ENCODE results near the gene TMEM190.
"Not testable (repeated sequence)": the region's sequence is repeated elsewhere in the genome, so short reads cannot be mapped to it uniquely, and the experiment has no call there.

TMEM190 gene

DNA sequence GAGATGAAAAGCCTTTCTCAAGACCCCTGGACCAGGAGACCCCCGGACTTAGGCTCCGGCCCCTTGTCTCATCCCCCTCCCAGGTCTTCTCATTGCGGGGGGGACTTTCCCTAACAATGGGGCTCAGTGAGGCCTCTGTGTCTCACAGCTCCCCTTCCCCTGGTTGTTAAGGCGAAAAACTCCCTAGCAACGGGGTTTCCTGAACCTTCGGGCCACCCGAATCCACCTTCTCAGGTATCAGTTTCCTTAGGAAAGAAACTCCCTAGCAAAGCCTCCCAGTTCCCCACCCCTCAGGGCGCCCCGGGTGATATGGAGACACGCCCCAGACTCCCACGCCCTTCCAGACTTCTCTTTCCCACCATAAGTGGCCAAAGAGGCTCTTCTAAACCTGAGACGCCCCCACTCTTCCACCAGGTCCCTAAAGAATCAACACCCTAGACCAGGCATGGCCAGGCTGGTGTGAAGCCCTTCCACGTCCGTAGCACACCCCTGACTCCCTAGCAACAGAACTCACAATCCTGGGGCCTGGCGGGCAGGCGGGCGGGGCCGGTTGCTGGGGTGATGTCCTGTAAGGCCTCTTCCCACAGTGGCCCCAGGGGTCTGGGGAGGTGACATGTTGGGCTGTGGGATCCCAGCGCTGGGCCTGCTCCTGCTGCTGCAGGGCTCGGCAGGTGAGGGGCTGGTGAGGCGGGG, at the start of gene TMEM190:
TSS of gene TMEM190 (plus strand) at position 586 of the 693 bp plus-strand sequence. CDS start at position 614, 28 bp downstream.
- no peak for DNase-seq

DNA sequence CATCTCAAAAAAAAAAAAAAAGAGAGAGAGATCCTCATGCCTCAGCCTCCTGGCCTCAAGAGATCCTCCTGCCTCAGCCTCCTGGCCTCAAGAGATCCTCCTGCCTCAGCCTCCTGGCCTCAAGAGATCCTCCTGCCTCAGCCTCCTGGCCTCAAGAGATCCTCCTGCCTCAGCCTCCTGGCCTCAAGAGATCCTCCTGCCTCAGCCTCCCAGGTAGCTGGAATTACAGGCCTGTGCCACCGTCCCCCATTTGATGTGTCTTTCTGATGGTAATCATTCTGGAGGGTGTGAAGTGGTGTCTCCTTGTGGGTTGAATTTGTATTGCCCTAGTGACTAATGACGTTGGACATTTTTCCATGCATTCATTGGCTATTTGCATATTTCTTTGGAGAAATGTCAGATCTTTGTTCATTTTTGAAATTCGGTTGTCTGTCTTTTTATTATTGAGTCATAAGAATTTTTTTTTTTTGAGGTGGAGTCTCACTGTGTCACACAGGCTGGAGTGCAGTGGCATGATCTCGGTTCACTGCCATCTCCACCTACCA, 47.8 kb upstream of the TMEM190 start:
- not testable (repeated sequence) for DNase-seq

DNA sequence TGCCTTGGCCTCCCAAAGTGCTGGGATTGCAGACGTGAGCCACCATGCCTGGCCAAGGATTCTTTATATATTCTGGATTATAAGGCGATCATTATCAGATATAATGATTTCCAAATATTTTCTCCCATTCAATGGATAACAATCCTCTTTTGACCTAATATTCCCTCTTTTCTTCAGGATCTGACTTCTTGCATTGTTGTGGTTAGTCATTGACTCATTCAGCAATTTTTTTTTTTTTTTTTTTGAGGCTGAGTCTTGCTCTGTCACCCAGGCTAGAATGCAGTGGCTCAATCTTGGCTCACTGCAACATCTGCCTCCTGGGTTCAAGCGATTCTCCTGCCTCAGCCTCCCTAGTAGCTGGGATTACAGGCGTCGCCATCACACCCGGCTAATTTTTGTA, 46.8 kb upstream of the TMEM190 start:
- not testable (repeated sequence) for DNase-seq

DNA sequence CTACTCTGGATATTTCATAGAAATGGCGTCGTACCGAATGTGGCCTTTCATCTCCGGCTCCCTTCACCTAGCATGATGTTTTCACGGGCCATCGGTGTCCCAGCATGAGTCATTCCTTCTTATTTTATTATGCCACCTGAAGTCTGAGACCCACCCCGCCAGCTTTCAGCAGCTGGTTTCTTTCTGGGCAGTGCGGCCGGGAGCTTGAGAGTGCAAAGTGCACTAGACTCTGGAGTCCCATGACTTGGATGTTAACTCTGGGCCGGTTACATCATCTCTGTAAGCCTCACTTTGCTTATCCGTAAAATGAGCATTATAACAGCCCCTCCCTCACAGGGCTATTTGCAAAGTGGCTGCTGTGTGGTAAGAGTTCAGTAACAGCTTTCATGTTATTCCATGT, 42.8 kb upstream of the TMEM190 start:
- no peak for DNase-seq

DNA sequence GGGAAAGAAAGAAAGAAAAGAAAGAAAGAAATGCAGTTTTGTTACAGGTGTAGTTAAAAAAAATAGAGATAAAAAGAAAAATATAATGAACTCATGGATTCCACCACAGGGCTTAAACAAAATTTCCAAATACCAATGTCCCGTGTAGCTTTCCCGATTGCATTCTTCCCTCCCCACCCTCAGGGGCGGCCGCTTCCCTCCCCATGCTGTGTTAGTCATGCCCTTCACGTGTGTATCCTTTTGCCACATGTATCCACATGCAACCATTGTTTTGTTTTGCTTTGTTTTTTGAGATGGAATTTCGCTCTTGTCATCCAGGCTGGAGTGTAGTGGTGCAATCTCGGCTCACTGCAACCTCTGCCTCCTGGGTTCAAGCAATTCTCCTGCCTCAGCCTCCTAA, 40.5 kb upstream of the TMEM190 start:
- DNase-seq = no peak

DNA sequence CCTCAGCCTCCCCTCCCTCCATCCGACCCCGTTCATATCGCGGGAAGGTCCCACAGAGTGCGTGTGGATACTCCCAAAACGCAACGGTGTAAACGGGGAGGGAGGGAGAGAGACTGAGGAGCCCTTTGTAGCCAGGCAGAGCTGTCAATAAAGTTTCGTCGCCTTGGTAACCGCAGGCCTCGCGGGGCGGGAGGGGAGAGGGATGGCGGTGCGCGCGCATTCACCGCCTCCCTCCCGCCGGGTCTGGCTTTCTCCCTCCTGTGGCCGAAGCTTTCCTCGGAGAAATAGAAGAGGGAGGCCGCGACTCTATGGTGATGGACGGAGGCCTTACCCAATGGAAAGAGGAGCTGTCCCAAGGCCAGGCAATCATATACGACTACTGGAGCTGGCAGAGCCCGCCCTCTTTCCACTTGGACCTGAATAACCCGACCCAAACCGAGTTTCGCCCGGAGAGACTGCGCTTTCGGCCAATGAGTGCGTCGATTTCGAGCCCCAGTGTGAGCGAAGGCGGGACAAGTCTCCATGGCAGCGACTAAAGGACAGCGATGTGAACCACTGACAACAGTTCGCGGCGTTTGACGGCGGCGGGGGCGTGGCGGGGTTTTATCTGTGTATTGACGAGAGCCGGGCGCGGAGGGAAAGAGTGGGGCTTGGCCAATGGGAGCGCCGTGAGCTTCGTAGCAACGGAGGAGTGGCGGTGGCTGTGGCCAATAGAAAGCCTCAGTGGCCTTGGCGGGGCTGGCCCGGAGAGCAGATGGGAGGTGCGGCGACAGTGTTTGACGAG, 37.3 kb upstream of the TMEM190 start, which contains the start of gene KMT5C:
TSS of gene KMT5C (plus strand) at position 772 of the 784 bp plus-strand sequence. CDS start 2,061 bp downstream, outside the sequence.
- peak; percentile 99 for DNase-seq

DNA sequence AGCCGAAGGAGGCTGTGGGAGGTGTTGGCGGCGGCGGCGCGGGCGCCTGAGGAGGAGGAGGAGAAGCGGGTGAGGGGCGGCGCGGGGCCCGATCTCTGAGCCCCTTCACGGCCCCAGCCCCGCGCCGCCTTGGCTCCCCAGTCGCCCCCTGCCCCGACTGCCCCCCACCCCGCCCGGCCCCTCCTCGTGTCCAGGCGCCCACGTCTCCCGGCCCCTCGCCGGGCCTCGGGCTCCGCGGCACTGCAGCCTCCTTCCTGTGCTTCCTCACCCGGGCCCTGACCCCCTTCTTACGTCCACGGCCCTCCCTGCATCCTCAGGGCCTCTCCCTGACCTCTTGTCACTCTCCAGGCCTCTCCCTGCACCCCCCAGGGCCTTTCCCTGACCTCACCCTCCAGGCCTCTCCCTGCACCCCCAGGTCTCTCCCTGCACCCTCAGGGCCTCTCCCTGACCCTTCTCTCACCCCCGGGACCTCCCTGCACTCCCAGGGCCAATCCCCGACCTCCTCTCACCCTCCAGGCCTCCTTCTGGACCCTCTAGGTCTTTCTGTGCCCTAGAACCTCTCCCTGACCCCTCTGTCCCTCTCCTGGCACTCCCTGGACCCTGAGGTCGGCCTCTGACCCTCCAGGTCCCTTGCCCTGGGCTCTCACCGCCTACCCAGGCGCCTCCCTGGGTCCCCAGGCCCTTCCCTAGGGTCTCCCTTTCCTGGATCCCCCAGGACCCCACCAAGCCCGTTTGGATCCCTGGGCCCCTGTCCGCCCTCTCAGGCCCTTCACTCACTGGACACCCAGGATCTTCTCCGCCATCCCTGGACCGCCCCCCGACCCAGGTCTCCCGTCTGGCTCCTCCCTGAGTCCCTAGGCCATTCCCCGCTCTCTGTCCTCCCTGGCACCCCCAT, 36.5 kb upstream of the TMEM190 start:
- DNase-seq = no peak

DNA sequence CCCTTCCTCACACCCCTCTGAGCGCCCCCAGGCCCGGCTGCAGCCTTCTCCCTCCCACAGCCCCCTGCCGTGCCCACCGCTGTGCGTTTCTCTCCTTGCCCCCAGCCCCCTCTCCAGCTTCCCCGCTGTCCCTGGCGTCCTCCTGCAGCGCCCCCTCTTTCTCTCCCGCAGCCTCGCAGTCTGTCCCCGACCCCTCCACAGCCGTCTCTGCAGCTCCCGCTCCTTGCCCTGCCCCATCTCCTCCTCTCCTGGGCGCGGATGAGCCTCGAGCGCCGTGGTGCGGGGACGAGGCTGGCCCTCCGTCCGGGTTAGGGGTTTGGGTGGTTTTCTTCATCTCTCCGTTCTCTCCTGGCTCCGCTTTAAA, 35.9 kb upstream of the TMEM190 start:
- DNase-seq = no peak

DNA sequence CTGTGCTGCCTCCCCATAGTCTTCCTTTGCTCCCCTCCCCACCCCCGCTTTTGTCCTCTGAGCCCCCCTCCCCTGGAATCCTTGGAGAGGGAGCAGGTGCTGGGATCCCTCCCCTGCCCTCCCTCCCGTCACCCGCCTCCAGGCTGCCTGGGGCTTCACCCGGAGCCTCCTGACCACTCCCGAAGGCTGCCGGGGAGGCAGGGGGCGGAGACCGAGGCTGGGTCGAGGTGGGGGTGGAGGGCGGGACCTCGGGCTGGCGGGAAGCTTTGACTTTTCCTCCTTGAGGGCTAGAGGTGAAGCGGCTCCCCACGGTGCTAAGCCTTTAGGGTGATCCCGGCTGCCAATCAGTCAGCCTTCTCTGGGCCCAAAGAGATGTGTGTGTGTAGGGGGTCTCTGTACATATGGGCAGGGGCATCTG, 35.4 kb upstream of the TMEM190 start:
- DNase-seq = no peak

DNA sequence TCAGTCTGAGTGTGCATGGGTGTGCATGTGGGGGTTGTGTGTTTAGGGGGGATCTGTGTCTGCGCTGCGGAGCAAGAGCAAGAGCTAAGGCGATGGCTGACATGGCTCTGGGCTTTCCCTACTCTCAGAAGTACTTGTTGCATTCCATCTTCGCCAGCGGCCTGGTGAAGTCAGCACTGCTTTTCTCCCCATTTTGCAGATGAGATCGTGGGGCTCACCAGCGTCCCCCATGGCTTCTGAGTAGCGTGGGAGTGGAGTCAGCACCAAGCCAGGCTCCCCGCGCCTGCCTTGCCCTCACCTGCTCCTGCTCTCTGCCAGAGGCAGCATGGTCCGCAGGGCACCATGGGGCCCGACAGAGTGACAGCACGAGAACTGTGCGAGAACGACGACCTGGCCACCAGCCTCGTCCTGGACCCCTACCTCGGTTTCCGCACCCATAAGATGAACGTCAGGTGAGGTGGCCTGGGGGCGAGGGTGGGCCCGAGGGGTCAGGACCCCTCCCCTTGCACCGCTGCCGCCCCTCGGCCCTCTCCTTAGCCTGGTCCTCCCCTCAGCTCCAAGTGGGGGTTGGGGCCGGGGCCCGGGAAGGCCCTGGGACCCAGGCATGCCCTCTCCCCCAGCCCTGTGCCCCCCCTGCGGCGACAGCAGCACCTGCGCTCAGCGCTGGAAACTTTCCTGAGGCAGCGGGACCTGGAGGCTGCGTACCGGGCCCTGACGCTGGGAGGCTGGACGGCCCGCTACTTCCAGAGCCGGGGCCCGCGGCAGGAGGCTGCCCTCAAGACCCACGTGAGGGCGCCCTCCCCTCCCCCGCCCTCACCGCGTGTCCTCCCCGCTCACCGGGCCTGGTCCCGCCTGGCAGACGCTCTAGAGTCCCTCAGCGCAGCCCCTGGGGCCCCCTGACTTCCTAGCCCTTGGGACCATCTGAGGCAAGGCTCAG, 34.8 kb upstream of the TMEM190 start:
- no peak for DNase-seq

DNA sequence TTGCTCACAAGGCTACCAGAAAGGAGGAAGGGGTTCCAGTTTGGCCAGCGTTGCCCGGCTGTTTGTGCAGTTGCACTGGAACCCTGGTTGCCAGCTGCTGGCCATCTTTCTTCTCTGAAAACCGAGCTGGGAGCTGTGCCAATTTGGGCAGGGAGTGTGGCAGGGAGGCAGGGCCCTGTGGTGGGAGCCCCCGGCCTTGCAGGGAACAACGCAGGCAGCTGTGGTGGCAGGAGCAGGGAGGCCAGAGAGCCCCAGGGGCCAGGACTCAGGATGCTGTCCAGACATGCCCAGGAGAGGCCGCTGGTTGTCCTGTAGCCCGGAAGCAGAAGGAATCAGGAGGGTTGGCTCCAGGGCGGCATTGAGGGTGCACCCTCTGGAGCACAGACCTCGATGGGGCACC, 32.2 kb upstream of the TMEM190 start:
- DNase-seq = no peak

DNA sequence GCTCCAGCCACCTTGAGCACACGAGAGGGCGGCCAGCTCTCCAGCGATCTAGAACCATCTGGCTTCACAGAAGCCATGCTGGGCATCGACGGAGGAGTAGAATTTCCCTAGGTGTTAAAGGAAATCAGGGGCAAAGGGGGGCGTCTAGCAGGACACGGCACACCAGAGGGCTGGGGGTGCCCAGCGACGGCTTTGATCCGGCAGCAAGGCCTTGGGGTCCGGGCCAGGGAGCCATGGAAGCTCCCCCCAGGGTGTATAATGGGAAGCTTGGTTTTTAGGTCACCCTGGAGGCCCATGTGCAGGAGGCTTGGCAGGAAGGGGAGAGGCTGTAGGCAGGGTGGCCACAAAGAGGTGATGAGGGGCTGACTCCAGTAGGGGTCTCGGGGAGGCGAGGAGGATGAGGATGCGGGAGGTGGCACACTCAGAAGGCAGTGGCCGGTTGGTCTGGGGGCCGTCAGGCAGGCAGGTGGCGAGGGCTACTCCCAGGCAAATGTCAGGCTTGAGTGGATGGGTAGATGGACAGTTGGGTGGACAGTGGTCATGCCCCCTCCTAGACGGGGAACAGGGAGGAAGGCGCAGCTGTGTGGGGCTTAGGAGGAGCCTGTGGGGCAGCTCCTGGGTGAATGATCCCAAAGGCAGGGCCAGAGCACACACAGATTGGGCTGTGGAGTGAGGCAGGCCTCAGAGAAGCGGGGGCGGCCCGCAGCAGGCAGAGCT, 31.4 kb upstream of the TMEM190 start:
- no peak for DNase-seq

DNA sequence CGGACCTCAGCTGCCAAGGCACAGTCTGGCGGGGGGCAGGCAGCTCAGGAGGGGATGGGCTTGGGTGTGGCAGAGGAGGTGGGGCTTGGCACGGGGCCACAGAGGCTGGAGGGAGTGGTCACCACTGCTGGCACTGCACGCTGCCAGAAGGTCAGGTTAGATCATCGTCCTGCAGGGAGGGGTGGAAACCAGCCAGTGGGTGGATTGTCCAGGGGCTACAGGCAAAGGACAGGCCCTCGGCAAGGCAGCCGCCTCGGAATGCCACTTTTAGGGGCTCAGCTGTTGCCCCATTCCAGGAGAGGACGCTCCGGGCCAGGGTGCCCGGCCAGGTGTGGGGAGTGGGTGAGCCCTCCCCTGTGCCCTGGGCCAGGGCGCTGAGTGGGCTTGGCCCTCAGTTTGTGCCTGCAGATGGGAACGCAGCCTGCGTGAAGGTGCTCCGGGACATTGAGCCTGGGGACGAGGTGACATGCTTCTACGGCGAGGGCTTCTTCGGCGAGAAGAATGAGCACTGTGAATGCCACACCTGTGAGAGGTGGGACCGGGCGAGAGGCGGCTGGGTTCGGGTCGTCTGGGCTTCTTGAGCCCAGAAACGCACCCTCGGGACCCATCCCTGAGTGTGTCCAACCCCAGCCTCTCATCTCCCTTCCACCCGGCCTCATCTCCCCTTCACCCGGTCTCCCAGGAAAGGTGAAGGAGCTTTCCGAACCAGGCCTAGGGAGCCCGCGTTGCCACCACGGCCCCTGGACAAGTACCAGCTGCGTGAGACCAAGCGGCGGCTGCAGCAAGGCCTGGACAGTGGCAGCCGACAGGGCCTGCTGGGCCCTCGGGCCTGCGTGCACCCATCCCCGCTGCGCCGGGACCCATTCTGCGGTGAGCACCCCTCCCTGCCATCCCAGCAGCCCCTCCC, 30.6 kb upstream of the TMEM190 start:
- DNase-seq = no peak

DNA sequence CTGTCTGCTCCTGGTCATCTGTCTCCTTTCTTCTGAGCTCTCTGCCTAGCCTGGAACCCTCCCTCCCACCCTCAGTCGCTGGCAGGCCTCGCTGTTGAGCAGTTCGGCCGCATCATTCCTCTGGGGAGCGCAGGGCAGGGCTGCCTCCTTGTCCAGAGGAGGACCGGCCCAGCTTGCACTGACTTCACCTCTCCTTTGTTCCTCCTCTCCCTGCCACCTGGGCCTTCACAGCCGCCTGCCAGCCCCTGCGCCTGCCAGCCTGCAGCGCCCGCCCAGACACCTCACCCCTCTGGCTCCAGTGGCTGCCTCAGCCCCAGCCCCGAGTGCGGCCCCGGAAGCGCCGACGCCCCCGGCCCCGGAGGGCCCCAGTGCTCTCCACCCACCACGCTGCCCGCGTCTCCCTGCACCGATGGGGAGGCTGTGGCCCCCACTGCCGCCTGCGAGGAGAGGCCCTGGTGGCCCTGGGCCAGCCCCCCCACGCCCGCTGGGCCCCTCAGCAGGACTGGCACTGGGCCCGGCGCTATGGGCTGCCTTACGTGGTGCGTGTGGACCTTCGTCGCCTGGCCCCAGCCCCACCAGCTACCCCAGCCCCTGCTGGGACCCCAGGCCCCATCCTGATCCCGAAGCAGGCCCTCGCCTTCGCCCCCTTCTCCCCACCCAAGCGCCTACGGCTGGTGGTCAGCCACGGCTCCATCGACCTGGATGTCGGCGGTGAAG, 29.7 kb upstream of the TMEM190 start:
- DNase-seq = no peak

DNA sequence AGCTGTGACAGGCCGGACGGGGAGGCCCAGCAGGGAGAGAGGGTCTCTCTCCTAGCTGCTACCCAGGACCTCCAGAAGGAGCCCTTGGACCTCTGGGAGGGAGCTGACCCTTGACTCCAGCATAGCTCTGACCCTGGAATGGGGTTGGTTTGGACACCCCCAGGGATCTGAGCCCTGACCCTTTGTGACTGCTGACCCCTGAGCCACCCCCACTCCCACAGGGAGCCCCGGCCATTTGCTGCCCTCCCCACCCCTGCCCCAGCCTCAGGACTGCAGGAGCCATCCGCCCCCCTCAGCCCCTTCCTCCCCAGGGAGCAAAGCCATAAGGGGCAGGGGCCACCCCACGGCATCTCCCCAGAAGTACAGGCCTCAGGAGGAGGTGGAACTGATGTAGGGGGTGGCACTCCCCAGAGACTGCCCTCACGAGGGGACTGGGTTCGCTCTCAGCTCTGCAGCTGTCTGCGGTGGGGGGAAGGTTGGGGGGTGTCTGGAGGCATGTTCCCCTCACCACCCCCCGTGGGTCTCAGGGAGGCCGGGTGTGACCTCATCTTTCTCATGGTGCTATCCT, 29.1 kb upstream of the TMEM190 start:
- no peak for DNase-seq

DNA sequence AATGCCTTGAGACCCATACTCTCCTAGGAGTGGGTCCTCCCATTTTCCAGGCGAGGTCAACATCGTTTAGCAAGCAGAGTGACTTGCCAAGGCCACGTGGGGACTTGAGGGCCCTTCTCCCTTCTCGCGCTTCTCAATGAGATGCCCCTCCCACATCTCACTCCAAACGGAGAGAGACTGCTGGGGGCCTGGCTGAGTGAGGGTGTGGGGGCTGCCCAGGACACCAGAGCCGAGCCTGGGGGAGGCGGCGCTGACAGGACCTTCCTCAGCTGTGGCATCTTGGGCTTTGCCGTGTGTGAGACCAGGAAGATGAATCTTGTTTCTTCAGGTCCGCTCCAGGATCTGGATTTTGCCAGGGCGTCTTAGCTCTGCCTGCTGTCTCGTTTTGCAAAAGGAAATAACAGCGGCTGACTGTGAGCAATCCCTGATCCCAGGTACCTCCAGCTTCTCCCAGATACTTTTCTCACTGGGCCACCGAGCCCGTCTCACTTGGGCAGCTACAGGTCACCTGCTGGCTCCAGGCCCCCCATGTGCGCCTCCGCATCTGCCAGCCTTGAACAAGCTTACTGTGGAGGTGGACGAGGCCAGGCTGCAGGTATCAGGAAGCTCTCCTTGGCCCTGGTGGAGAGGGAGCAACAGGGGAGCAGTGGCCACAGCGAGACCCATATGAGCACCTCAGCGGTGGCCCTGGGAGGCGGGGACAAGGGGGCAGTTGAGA, 28.1 kb upstream of the TMEM190 start:
- DNase-seq = no peak

DNA sequence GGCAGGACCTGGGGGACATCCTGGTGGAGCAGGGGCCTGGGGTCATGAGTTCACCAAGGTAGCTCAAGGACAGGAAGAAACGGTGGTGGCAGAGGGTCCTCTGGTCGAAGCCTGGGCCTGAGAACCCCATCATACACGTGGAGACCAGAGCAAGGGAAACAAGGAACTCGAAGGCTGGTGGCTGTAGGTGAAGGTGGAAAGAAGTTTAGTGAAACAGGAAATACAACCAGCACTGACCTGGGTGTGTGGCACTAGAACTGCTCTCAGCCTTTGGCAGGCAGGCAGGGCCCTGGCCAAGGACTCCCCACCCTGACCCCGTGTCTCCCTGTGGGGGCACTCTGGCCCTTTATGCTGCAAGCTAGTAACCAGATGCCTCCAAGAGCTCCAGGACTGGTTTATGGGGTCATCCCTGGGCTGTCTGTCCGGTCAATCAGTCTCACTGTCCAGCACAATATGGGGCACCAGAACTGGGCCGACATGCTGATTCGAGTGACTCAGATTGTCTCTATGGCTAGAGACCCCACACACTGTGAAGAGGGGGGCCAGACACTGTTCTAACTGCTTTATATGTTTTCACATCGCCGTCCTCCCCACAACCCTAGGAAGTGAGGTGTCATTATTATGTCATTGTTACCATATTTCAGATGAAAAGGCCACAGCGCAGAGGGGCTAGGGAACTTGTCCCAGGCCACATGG, 25.9 kb upstream of the TMEM190 start:
- DNase-seq = no peak

DNA sequence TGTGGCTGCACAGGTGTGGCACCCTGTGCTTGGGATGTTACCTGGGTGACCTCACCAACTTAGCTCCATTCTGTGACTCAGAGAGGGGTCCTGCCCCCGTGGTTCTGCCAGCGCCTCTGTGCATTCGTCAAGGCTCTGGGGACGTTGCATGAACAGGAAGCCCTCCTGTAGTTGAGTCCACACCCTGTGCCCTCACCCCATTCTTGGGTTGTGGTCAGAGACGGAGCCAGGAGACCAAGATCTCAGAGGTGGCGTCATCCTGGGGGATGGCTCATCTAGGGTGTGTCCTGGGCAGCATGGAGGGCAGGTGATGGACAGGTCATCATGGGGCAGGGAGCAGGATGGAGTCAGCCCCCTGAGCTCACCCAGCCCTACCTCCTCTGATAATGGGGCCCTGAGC, 24.6 kb upstream of the TMEM190 start:
- no peak for DNase-seq
